ENCODE results near the gene FOXE1. TPM values are rescaled to one million over a fixed set of nuclear protein-coding genes. Genes with fewer than 3 reads are reported as not detected.

The FOXE1 gene
- total and polyA plus RNA-seq, 2 of the 4 experiments (the other 2 are of a cell fraction) = under 0.01 to 0.22 TPM

GRCh38 chr9:97830884-97831829 is 21.9 kb upstream of the FOXE1 start (continued):
- TF ChIP-seq BHLHE40 (IDR thresholded peaks at IDR 0.05; ENCODE audit: low read depth, low read length) = no peak

DNA sequence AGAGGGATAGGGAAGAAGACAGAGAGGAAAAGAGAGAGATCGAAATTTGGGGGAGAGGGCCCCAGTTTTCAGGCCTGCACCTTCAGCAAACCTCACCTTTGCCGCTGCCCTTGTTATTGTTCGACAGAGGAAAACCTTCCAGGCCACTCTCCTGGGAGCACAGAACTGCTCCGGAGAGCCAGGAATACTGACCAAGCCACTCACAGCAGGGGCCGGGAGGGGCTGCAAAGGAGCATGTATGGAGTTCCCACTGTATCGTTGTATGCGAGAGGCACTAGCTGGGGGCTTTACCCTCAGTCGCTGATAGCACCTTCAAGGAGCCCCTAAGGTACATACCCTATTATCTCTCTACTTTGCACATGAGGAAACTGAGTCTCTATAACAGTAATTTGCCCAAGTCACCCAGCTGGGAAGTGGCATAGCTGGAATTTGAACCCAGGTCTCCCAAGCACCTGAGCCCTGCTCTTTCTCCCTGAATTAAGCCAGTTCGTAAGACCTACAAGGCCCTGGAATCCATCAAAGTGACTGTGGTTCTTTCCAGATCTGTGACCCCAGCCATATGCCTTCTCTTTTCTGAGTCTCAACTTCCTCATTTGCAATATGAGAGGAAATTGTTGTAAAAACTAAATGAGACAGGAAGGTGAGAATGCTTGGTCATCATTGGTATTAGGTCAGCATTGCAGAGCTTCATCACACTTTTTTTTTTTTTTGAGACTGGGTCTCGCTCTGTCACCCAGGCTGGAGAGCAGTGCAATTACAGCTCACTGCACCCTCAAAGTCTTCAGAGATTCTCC is 21.0 kb upstream of the FOXE1 start:
- H2BK5ac ChIP-seq (ENCODE audit: low read depth, low read length, poor library complexity, severe bottlenecking) = no peak overlapping the region
- no peaks in the 10 kb centered on the region for H3K36me3 ChIP-seq (ENCODE audit: control insufficient read depth, insufficient read depth, low read length)
- H3K14ac ChIP-seq (replicated peaks; ENCODE audit: low read depth, low read length) = no peak overlapping the region
- no peaks in the 10 kb centered on the region for H3K9me1 ChIP-seq (ENCODE audit: insufficient read depth, low read length)
- ATAC-seq (ENCODE audit: low read depth) (no peak), DNase-seq (no peak)
- H4K91ac ChIP-seq (ENCODE audit: insufficient read depth, low read depth, low read length) = no peak overlapping the region
- no peaks in the 10 kb centered on the region for H3K79me1 ChIP-seq (ENCODE audit: low read depth in 1 of 2, low read length in 2 of 2)
- no peak overlapping the region for H3K4me3 ChIP-seq (ENCODE audit: insufficient read depth, low read depth, low read length)
- H3K9ac ChIP-seq (ENCODE audit: low read depth, low read length) = no peak overlapping the region
- intact Hi-C loops (cut with micrococcal nuclease) (no loop called here), dilution Hi-C loops (cut with HindIII; ENCODE audit: low sequenced_read_pairs, unreplicated experiment) (no loop called here), in situ Hi-C loops (cut with MboI; ENCODE audit: low sequenced_read_pairs) (no loop called here)
- no CpG with 5 or more reads among the region's 10 CpGs for WGBS, 2 experiments (ENCODE audit: extremely low coverage in 2 of 2, insufficient read length in 1 of 2)
- no peak overlapping the region for H2AK5ac ChIP-seq (ENCODE audit: low read depth, low read length)
- H3K23ac ChIP-seq (ENCODE audit: low read depth, low read length) = no peak overlapping the region
- no peaks in the 10 kb centered on the region for H3K4me1 ChIP-seq (ENCODE audit: control insufficient read depth, insufficient read depth, low read length)
- no peak overlapping the region for H2BK120ac ChIP-seq (ENCODE audit: low read depth, low read length)
- no peak overlapping the region for H2AK9ac ChIP-seq (replicated peaks; ENCODE audit: low read depth, low read length, poor library complexity)
- no peak overlapping the region for H4K8ac ChIP-seq (ENCODE audit: low read depth in 2 of 2, low read length in 2 of 2)
- no peak overlapping the region for H4K5ac ChIP-seq (ENCODE audit: low read depth, low read length)
- ChIA-PET CTCF (no interaction called here), POLR2A (ENCODE audit: unreplicated experiment) (no interaction called here)
- H3K4me2 ChIP-seq (ENCODE audit: low read depth, low read length) = no peak overlapping the region
- no peak overlapping the region for H3K4ac ChIP-seq (ENCODE audit: low read depth, low read length)
- no peak overlapping the region for H3K18ac ChIP-seq (ENCODE audit: low read depth, low read length)
- no peaks in the 10 kb centered on the region; the same call in 1 of the 2 replicates for H4K20me1 ChIP-seq (ENCODE audit: insufficient read depth, low read length)
- H3K56ac ChIP-seq (ENCODE audit: extremely low read depth, insufficient read depth, low read length) = no peak overlapping the region
- no peaks in the 10 kb centered on the region for H3K9me3 ChIP-seq (ENCODE audit: control insufficient read depth, insufficient read depth, low read length)
- no peak overlapping the region for H2AFZ ChIP-seq (replicated peaks; ENCODE audit: low read length, poor library complexity)
- H3K27me3 ChIP-seq (ENCODE audit: control insufficient read depth, insufficient read depth, low read length) = peaks cover 35% of the 10 kb centered on the region
- no peak overlapping the region for H2BK20ac ChIP-seq (ENCODE audit: low read depth, low read length)
- H2BK15ac ChIP-seq (ENCODE audit: low read depth, low read length) = no peak overlapping the region
- no TSS peak for BruUV-seq (replicated peaks)
- no peak overlapping the region for H3K27ac ChIP-seq (ENCODE audit: insufficient read depth, low read length)
- no peak for TF ChIP-seq BHLHE40 (IDR thresholded peaks at IDR 0.05; ENCODE audit: low read depth, low read length)
- no peak for TF ChIP-seq MXI1 (IDR thresholded peaks at IDR 0.05; ENCODE audit: borderline replicate concordance, low read depth, low read length)
- no peak for TF ChIP-seq RCOR1 (IDR thresholded peaks at IDR 0.05; ENCODE audit: insufficient replicate concordance, low read length)
- no peak for TF ChIP-seq RFX5 (IDR thresholded peaks at IDR 0.05; ENCODE audit: low read depth, low read length)
- TF ChIP-seq CHD1 (IDR thresholded peaks at IDR 0.05; ENCODE audit: low read depth, low read length) = no peak
- TF ChIP-seq FOS (IDR thresholded peaks at IDR 0.05; ENCODE audit: low read depth, low read length) = no peak
- no peak for TF ChIP-seq CEBPB (IDR thresholded peaks at IDR 0.05; ENCODE audit: low read depth, low read length)
- TF ChIP-seq MAZ (IDR thresholded peaks at IDR 0.05; ENCODE audit: borderline replicate concordance, low read depth, low read length) = no peak
- no peak for TF ChIP-seq MAFK (IDR thresholded peaks at IDR 0.05; ENCODE audit: low read depth, low read length)
- TF ChIP-seq, protein P1, sequence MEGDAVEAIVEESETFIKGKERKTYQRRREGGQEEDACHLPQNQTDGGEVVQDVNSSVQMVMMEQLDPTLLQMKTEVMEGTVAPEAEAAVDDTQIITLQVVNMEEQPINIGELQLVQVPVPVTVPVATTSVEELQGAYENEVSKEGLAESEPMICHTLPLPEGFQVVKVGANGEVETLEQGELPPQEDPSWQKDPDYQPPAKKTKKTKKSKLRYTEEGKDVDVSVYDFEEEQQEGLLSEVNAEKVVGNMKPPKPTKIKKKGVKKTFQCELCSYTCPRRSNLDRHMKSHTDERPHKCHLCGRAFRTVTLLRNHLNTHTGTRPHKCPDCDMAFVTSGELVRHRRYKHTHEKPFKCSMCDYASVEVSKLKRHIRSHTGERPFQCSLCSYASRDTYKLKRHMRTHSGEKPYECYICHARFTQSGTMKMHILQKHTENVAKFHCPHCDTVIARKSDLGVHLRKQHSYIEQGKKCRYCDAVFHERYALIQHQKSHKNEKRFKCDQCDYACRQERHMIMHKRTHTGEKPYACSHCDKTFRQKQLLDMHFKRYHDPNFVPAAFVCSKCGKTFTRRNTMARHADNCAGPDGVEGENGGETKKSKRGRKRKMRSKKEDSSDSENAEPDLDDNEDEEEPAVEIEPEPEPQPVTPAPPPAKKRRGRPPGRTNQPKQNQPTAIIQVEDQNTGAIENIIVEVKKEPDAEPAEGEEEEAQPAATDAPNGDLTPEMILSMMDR (conservative IDR thresholded peaks at IDR 0.05; ENCODE audit: low read depth, low read length) = no peak
- no peak for TF ChIP-seq RAD21 (IDR thresholded peaks at IDR 0.05; ENCODE audit: low read length)
- TF ChIP-seq SMC3 (IDR thresholded peaks at IDR 0.05; ENCODE audit: low read depth, low read length) = no peak
